GM12891 (cell line): ENCODE results near the gene ZIK1.

ENCODE experiments used
- PAX5 ChIP-seq: IDR thresholded peaks from 2 replicates; pipeline ENCODE4 v1.6.1; 2011; ENCODE audit warnings: low read length, moderate library complexity, mild to moderate bottlenecking; ENCODE audit not compliant: insufficient read depth, severe bottlenecking
- POLR2A ChIP-seq: IDR thresholded peaks from 2 replicates; pipeline ENCODE4 v1.6.1; 2011; ENCODE audit warnings: low read depth, low read length, control low read depth
- POLR2AphosphoS5 ChIP-seq: IDR thresholded peaks from 2 replicates; pipeline ENCODE4 v1.6.1; 2011; ENCODE audit warnings: low read depth, low read length, control low read depth
- POU2F2 ChIP-seq: IDR thresholded peaks from 2 replicates; pipeline ENCODE4 v1.6.1; 2011; ENCODE audit warnings: low read depth, mild to moderate bottlenecking, control low read depth, low read length, moderate library complexity
- SPI1 ChIP-seq: IDR thresholded peaks from 2 replicates; pipeline ENCODE4 v1.6.1; 2011; ENCODE audit warnings: low read depth, low read length, control low read depth
- TAF1 ChIP-seq: IDR thresholded peaks from 2 replicates; pipeline ENCODE4 v1.6.1; 2011; ENCODE audit warnings: low read depth, low read length, control low read depth

DNA sequence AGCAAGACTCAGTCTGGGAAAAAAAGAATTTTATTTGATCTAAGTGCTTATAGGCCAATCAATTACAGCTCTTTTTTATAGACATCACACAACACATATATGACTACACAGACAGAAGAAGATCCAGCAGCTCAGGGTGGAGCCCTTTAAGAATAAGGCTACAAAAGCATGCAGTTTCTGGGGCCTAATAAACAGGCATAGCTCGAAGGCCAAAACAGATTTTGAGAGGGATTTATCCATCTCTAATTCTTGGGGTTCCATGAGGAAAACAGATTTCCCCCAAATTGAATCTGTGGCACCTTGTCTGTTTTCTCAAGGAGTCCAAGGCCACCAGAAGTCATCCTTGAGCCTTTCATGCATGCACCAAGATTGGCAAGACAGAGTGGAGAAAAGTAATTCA lies 20.4 kb upstream of the ZIK1 start:
- no peak for TF ChIP-seq POLR2AphosphoS5
- no peak for TF ChIP-seq SPI1
- no peak for TF ChIP-seq POLR2A
- TF ChIP-seq TAF1 = no peak
- no peak for TF ChIP-seq POU2F2
- TF ChIP-seq PAX5 = no peak
